Inferior parietal cortex (tissue), 1 donor: ENCODE results near the gene RACGAP1.
"Not testable (repeated sequence)": the region's sequence is repeated elsewhere in the genome, so short reads cannot be mapped to it uniquely, and the experiment has no call there.

Source experiments
- DNase-seq: peaks from one replicate; pipeline ENCODE4 v3.0.0-alpha.2; 2016; ENCODE audit errors: extremely low spot score

Gene RACGAP1

GRCh38 chr12:50055831-50056638 lies 30.7 kb upstream of the RACGAP1 start:
- DNase-seq, result peak; percentile 74

- DNase-seq, result no peak
Observed at GRCh38 chr12:50053583-50053982, 28.3 kb upstream of the RACGAP1 start.

GRCh38 chr12:50052964-50053363 lies 27.7 kb upstream of the RACGAP1 start:
- DNase-seq, result no peak

GRCh38 chr12:50052544-50052943 lies 27.2 kb upstream of the RACGAP1 start:
- no peak for DNase-seq

GRCh38 chr12:50051101-50051806 lies 26.0 kb upstream of the RACGAP1 start:
- no peak for DNase-seq

- DNase-seq, result no peak
Observed at GRCh38 chr12:50050410-50051098, 25.3 kb upstream of the RACGAP1 start.

- DNase-seq, result no peak
Observed at GRCh38 chr12:50050119-50050385, 24.8 kb upstream of the RACGAP1 start.

- no peak for DNase-seq
Observed at GRCh38 chr12:50049254-50050118, 24.2 kb upstream of the RACGAP1 start.

GRCh38 chr12:50047693-50048250 lies 22.5 kb upstream of the RACGAP1 start:
- DNase-seq, result no peak

- no peak for DNase-seq
Observed at GRCh38 chr12:50043854-50044253, 18.6 kb upstream of the RACGAP1 start.

GRCh38 chr12:50043308-50043707 lies 18.0 kb upstream of the RACGAP1 start:
- DNase-seq, result no peak

- no peak for DNase-seq
Observed at GRCh38 chr12:50042693-50043092, 17.4 kb upstream of the RACGAP1 start.

GRCh38 chr12:50041962-50042361 lies 16.7 kb upstream of the RACGAP1 start:
- no peak for DNase-seq

GRCh38 chr12:50041062-50041860 lies 16.0 kb upstream of the RACGAP1 start:
- no peak for DNase-seq

- DNase-seq, result no peak
Observed at GRCh38 chr12:50040657-50041056, 15.4 kb upstream of the RACGAP1 start.

- DNase-seq, result peak; percentile 87
Observed at GRCh38 chr12:50039151-50039835, 14.0 kb upstream of the RACGAP1 start.

GRCh38 chr12:50038336-50038735 lies 13.0 kb upstream of the RACGAP1 start:
- no peak for DNase-seq

GRCh38 chr12:50032854-50033581 lies 7.7 kb upstream of the RACGAP1 start:
- DNase-seq, result no peak

GRCh38 chr12:50032515-50032853 lies 7.2 kb upstream of the RACGAP1 start:
- DNase-seq, result no peak

GRCh38 chr12:50030449-50030848 lies 5.2 kb upstream of the RACGAP1 start:
- not testable (repeated sequence) for DNase-seq
